Effector memory CD8-positive, alpha-beta T cell (primary cell): ENCODE results near the gene KASH5.

ENCODE experiments used
- ATAC-seq: fragments of 150-1000 bp; cut with Tn5 transposase; replicated peaks from 2 replicates; pipeline ENCODE4 v1.10.0; 2021; ENCODE audit warnings: mild to moderate bottlenecking, moderate library complexity
- DNase-seq, 3 experiments: peaks; one replicate each; pipeline ENCODE4 v3.0.0; 2021
- H3K27ac Mint-ChIP-seq, 2 donors: one replicate each; pipeline ENCODE4 v1.8.0; 2022; ENCODE audit warnings: mild to moderate bottlenecking in 2 of 2, mixed read lengths in 2 of 2, moderate library complexity in 2 of 2
- H3K27me3 Mint-ChIP-seq, 2 donors: one replicate each; pipeline ENCODE4 v1.8.0; 2022; ENCODE audit warnings: mixed read lengths in 2 of 2
- H3K36me3 Mint-ChIP-seq: one replicate; pipeline ENCODE4 v1.8.0; 2022; ENCODE audit warnings: mild to moderate bottlenecking, moderate library complexity, mixed read lengths; ENCODE audit not compliant: insufficient read depth
- H3K4me1 Mint-ChIP-seq, 2 donors: one replicate each; pipeline ENCODE4 v1.8.0; 2022; ENCODE audit warnings: low read depth in 2 of 2, mixed read lengths in 2 of 2
- H3K4me3 Mint-ChIP-seq, 2 donors: one replicate each; pipeline ENCODE4 v1.8.0; 2022; ENCODE audit warnings: mild to moderate bottlenecking in 2 of 2, mixed read lengths in 2 of 2, moderate library complexity in 2 of 2
- H3K9me3 Mint-ChIP-seq, 2 donors: one replicate each; pipeline ENCODE4 v1.8.0; 2022; ENCODE audit warnings: mixed read lengths in 2 of 2

Gene KASH5

GRCh38 chr19:49414256-49414655, 26.2 kb downstream of the KASH5 start:
- peaks cover 27 to 42% of the 10 kb centered on the region in 2 donors for H3K27me3 Mint-ChIP-seq
- peaks cover 15 to 22% of the 10 kb centered on the region in 2 donors for H3K4me1 Mint-ChIP-seq
- peak overlapping the region in 1 of 2 donors; percentile 28 for H3K27ac Mint-ChIP-seq

DNA sequence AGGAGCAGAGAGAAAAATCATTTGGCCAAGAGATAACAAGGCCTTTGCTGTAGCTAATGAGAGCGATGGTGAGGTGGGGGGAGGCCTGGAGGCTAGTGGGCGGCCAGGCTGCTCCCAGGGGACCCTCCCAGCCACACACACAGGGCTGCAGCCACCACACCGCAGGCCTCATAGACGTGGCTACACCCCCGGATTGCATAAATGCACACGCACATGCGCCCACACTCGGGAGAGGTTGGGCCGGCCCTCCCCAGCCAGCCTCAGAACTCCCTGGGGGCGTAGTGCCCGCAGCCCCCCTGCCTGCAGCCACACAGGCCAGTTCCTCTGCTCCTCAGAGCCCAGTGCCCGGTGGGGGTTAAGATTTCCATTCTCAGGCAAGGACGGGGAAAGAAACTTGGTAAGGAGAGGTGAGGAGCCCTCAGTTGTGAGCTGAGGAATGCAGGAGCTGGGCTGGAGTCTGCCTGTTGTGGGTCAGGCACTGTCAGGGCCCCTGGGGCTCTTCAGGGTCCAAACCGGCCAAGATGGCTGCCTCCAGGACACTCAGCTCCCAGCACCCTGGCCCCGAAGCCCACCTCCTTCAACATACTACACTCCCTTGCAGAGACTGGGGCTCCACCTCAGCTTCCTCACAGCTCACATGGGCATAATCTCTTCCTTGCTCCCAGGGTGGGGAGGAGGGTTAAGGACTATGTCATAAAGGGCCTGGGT, 27.2 kb downstream of the KASH5 start:
- Mint-ChIP-seq H3K4me3 (no peak overlapping the region), H3K36me3 (peaks cover 3% of the 10 kb centered on the region), H3K27ac (no peak overlapping the region), H3K27me3 (peaks cover 37 to 52% of the 10 kb centered on the region in 2 donors), H3K9me3 (no peaks in the 10 kb centered on the region), H3K4me1 (peaks cover 6 to 12% of the 10 kb centered on the region in 2 donors)
- DNase-seq (no peak), ATAC-seq (no peak)

More at GRCh38 chr19:49414256-49414655, 26.2 kb downstream of the KASH5 start:
- H3K36me3 Mint-ChIP-seq = no peaks in the 10 kb centered on the region
- DNase-seq = no peak
- H3K4me3 Mint-ChIP-seq = no peak overlapping the region
- ATAC-seq = no peak
- no peaks in the 10 kb centered on the region for H3K9me3 Mint-ChIP-seq

DNA sequence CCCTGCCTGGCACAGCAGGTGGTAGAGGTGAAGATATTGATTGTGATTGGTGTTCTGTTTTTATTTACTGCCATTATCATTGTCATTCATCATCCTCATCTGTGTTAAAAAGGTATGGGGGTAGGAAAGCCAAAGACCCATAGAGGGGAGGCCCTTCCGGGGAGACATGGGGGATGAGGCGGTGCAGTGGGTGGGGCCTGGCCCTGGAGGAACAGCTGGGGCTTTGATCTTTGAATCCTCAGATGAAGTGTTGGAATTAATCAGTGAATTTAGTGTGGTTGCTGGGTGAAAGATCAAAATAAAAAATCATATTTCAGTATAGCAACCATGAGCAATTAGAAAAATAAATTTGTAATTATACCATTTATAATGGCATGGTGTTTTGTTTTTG, 27.8 kb downstream of the KASH5 start:
- Mint-ChIP-seq H3K9me3 (no peaks in the 10 kb centered on the region), H3K4me3 (no peak overlapping the region), H3K27me3 (peaks cover 42 to 57% of the 10 kb centered on the region in 2 donors), H3K4me1 (peaks cover 6 to 9% of the 10 kb centered on the region in 2 donors), H3K27ac (no peak overlapping the region), H3K36me3 (peaks cover 3% of the 10 kb centered on the region)
- no peak for ATAC-seq
- DNase-seq = no peak

DNA sequence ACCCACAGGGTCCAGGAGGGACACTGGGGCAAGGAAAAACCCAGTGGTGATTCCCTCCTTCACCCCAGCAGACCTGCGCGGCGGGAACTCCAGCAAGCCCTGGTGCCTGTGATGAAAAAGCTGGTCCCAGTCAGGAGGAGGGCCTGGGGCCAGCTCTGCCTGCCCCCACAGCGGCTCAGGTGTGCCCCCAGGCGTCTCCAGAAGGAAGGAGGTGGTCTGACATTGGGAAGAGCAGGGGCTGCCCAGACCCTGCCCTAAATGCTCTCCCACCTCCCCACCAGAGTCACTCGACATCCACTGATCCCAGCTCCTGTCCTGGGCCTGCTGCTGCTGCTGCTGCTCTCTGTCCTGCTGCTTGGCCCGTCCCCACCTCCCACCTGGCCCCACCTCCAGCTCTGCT, 29.0 kb downstream of the KASH5 start:
- ATAC-seq (no peak), DNase-seq (no peak)
- Mint-ChIP-seq H3K9me3 (no peaks in the 10 kb centered on the region), H3K36me3 (peaks cover 3% of the 10 kb centered on the region), H3K27me3 (peaks cover 55 to 70% of the 10 kb centered on the region in 2 donors), H3K4me3 (no peak overlapping the region), H3K4me1 (peaks cover 10 to 13% of the 10 kb centered on the region in 2 donors), H3K27ac (no peak overlapping the region)

DNA sequence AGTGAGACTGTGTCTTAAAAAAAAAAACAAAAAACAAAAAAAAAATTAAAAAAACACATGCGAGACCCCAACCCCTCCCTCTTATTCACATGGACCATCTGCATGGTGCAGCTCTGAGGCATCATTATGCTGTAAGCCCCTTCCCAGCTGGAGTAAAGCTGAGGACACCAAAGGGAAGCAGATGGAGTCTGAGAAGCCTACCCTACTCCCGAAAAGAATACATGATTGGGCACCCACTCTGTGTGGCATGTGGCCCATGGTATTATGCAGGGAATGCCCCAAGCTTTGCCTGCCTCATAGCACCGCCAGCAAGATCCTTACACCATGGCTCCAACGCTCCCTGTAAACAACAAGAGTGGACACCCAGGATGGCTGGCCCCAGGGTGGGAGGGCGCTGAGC, 30.5 kb downstream of the KASH5 start:
- H3K27me3 Mint-ChIP-seq = peaks cover 68 to 85% of the 10 kb centered on the region in 2 donors
- no peak for ATAC-seq
- H3K4me3 Mint-ChIP-seq = no peak overlapping the region
- peaks cover 15 to 22% of the 10 kb centered on the region in 2 donors for H3K4me1 Mint-ChIP-seq
- no peak for DNase-seq
- H3K36me3 Mint-ChIP-seq = peaks cover 3% of the 10 kb centered on the region
- no peaks in the 10 kb centered on the region for H3K9me3 Mint-ChIP-seq
- no peak overlapping the region for H3K27ac Mint-ChIP-seq

DNA sequence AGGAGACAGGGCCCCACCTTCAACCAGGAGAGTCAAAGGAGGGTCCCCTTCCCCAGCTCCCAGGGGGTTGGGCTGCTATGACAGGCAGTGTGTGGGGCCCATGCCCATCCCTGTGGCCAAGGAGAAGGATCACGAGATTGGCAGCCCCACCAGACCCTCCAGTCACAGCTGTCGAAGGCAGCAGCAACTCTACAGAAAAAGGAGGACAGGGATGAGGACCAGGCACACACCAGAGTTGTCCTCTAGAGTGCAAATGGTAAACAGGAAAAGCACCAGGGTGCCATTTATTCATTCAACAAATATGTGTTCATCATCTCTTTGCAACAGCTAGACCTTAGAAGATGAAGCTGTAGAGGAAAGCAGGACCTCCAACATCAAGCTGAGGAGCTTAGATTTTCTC, 31.1 kb downstream of the KASH5 start:
- peaks cover 20 to 28% of the 10 kb centered on the region in 2 donors for H3K4me1 Mint-ChIP-seq
- ATAC-seq = no peak
- H3K4me3 Mint-ChIP-seq = no peak overlapping the region
- no peak for DNase-seq
- peaks cover 75 to 91% of the 10 kb centered on the region in 2 donors for H3K27me3 Mint-ChIP-seq
- H3K9me3 Mint-ChIP-seq = no peaks in the 10 kb centered on the region
- no peak overlapping the region for H3K27ac Mint-ChIP-seq
- H3K36me3 Mint-ChIP-seq = peaks cover 3% of the 10 kb centered on the region

DNA sequence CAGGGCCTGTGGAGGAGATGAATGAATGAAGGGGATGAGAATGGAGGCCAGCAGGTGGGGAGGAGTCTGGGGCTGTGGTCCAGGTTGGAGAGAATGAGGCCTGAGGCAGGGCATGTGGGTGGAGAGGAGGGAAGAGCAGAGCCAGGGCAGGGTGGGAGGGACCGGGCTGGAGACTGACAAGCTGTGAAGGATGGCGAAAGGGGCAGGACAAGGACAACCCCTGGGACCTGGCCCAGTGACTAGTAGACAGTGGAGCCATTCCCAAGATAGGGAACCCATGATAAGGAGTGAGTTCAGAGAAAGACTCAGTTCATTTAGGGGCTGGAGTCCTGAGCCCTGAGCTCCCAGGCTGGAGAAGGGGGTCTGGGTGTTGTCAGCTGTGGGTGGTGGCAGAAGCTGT, 32.2 kb downstream of the KASH5 start:
- no peak overlapping the region for H3K4me3 Mint-ChIP-seq
- H3K4me1 Mint-ChIP-seq = peaks cover 23 to 28% of the 10 kb centered on the region in 2 donors
- ATAC-seq = no peak
- no peak overlapping the region for H3K27ac Mint-ChIP-seq
- peaks cover 3% of the 10 kb centered on the region for H3K36me3 Mint-ChIP-seq
- peaks cover 81 to 100% of the 10 kb centered on the region in 2 donors for H3K27me3 Mint-ChIP-seq
- no peak for DNase-seq
- H3K9me3 Mint-ChIP-seq = no peaks in the 10 kb centered on the region

GRCh38 chr19:49421039-49421877, 33.2 kb downstream of the KASH5 start:
- ATAC-seq (no peak), DNase-seq (no peak)
- no peaks in the 10 kb centered on the region for H3K9me3 Mint-ChIP-seq
- peak overlapping the region; percentile 29 to 59 for H3K4me3 Mint-ChIP-seq
- peaks cover 32 to 37% of the 10 kb centered on the region in 2 donors for H3K4me1 Mint-ChIP-seq
- H3K36me3 Mint-ChIP-seq = peaks cover 7% of the 10 kb centered on the region
- H3K27ac Mint-ChIP-seq = peak overlapping the region in 1 of 2 donors; percentile 60
- peaks cover 85 to 100% of the 10 kb centered on the region in 2 donors for H3K27me3 Mint-ChIP-seq

GRCh38 chr19:49421878-49422202, 33.8 kb downstream of the KASH5 start:
- H3K9me3 Mint-ChIP-seq = no peaks in the 10 kb centered on the region
- peaks cover 91 to 100% of the 10 kb centered on the region in 2 donors for H3K27me3 Mint-ChIP-seq
- H3K27ac Mint-ChIP-seq = peak overlapping the region in 1 of 2 donors; percentile 60
- peaks cover 35 to 43% of the 10 kb centered on the region in 2 donors for H3K4me1 Mint-ChIP-seq
- H3K4me3 Mint-ChIP-seq = peak overlapping the region; percentile 29 to 59
- ATAC-seq = no peak
- no peak for DNase-seq
- H3K36me3 Mint-ChIP-seq = peaks cover 7% of the 10 kb centered on the region

DNA sequence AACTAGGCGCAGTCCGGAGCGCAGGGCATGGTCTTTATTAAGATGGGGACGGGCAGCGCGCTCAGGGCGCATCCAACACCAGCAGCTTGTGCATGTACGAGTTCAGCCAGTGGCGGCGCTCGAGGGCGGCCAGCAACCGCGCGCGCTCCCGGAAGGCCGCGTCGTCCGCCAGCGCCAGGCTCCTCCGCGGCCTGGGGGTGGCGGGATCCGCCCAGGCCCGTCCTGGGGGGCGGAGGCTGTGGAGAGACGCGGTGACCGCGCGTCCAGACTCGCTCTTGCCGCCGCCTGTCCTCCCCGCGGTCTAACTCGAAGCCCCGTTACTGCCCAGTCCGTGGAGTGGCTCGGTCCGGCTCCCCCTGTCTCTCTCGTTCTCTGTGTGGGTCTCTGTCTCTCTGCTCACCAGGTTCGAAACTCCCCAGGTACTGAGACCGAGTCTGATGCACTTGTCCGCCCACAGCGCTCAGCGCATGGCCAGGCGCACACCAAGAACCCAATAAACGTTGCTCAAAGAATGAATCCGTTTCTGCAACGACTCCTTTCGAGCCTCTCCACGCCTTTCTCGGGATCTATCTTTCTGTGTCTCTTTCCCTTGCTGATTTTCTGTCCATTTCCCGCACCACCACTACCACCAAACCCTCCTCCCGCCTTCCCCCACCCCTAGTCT, 34.5 kb downstream of the KASH5 start:
- no peaks in the 10 kb centered on the region for H3K9me3 Mint-ChIP-seq
- DNase-seq = peak; percentile 53 to 57 (median 56)
- no peak overlapping the region for H3K27ac Mint-ChIP-seq
- peak overlapping the region; percentile 69 to 83 for H3K4me3 Mint-ChIP-seq
- peak; percentile 67 for ATAC-seq
- peaks cover 94 to 100% of the 10 kb centered on the region in 2 donors for H3K27me3 Mint-ChIP-seq
- H3K36me3 Mint-ChIP-seq = peaks cover 10% of the 10 kb centered on the region
- peaks cover 39 to 49% of the 10 kb centered on the region in 2 donors for H3K4me1 Mint-ChIP-seq

DNA sequence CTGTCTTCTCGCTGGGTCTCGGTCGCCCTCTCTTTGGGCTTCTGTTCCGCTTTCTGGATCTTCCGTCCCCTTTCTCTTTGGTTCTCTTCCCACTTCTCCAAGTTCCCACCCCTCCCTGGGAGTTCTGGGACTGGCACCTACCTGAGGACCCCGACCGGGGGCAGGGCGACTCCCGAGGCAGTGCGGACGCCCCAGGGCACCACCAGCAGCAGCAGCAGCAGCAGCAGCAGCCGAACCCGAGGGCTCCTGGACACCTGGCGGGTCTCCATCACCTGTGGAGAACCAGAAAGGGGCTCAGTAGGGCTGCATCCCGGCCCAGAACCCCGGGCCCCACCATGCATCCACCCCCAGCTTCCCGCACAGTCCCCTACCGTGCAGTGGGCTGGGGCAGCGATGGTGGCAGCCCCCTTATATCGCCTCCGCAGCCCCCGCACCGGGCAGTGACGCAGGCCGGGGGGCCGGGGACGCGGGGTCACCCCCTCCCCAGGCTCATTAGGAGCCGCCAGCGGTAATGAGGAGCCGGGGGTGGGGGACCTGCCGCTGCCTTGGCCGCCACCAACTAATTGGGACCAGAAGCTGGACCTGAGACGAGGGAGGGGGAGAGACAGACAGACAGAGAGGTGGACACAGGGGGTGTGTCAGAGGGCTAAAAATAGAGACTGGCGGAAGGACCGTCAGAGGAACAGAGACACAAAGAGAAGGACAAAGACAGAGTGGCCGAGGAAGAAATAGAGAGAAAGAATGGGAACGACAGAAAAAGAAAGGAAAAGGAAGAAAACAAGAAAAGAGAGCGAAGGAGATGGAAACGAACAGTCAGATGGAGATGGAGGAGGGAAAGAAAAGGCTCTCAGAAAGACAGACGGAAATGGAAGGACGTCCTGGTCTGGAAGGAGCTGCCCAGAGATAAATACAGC, 35.3 kb downstream of the KASH5 start, which contains the start of gene PTH2:
Gene PTH2 (minus strand): TSS at position 371 of the 914 bp plus-strand sequence. CDS start 102 bp downstream, at position 269.
- ATAC-seq (no peak), DNase-seq (no peak)
- peaks cover 94 to 100% of the 10 kb centered on the region in 2 donors for H3K27me3 Mint-ChIP-seq
- H3K4me1 Mint-ChIP-seq = peaks cover 44 to 56% of the 10 kb centered on the region in 2 donors
- no peak within 1 kb of the TSS for H3K27ac Mint-ChIP-seq
- H3K4me3 Mint-ChIP-seq = peak within 1 kb of the TSS; percentile 69 to 83
- peaks cover 15% of the 10 kb centered on the region for H3K36me3 Mint-ChIP-seq
- H3K9me3 Mint-ChIP-seq = no peaks in the 10 kb centered on the region

GRCh38 chr19:49423985-49424303, 35.9 kb downstream of the KASH5 start:
- peak; percentile 81 for ATAC-seq
- Mint-ChIP-seq H3K27ac (no peak overlapping the region), H3K4me3 (peak overlapping the region; percentile 57 to 69)

More at GRCh38 chr19:49423985-49424303, 35.9 kb downstream of the KASH5 start:
- peak in 2 of 3 experiments; percentile 32 to 35 for DNase-seq
- Mint-ChIP-seq H3K36me3 (peaks cover 19% of the 10 kb centered on the region), H3K9me3 (no peaks in the 10 kb centered on the region), H3K27me3 (peaks cover 94 to 100% of the 10 kb centered on the region in 2 donors), H3K4me1 (peaks cover 44 to 61% of the 10 kb centered on the region in 2 donors)
